ENCODE data around the gene SND1.

GRCh38 chr7:127968547-127968946 is 316.6 kb downstream of the SND1 start:
- TF ChIP-seq ZNF394 (tag by site-specific recombination; IDR thresholded peaks at IDR 0.05; ENCODE audit: borderline replicate concordance) (no peak), YY1 (tag by site-specific recombination; IDR thresholded peaks at IDR 0.05) (no peak), CTCF (tag by site-specific recombination; IDR thresholded peaks at IDR 0.05) (no peak), ZNF747 (tag by site-specific recombination; IDR thresholded peaks at IDR 0.05) (no peak), ZNF121 (tag by site-specific recombination; IDR thresholded peaks at IDR 0.05) (no peak)
